Ishikawa (cell line): ENCODE results near the gene STING1.
A peak's percentile ranks its signal among the peaks of the same experiment; 100 is the strongest.

Experiments
- CEBPB ChIP-seq: IDR thresholded peaks from 2 replicates; pipeline ENCODE4 v1.6.1; 2012
- CREB1 ChIP-seq: IDR thresholded peaks from 2 replicates; pipeline ENCODE4 v1.6.1; 2012; ENCODE audit warnings: low read depth
- EGR1 ChIP-seq: IDR thresholded peaks from 2 replicates; pipeline ENCODE4 v1.6.1; 2012
- EP300 ChIP-seq: IDR thresholded peaks from 2 replicates; pipeline ENCODE4 v1.6.1; 2012; ENCODE audit warnings: borderline replicate concordance
- FOXM1 ChIP-seq: IDR thresholded peaks from 2 replicates; pipeline ENCODE4 v1.6.1; 2012; ENCODE audit warnings: low read depth, borderline replicate concordance
- NFIC ChIP-seq: IDR thresholded peaks from 2 replicates; pipeline ENCODE4 v1.6.1; 2012
- RAD21 ChIP-seq: IDR thresholded peaks from 2 replicates; pipeline ENCODE4 v1.6.1; 2012; ENCODE audit warnings: low read depth
- TAF1 ChIP-seq: IDR thresholded peaks from 2 replicates; pipeline ENCODE4 v1.6.1; 2012; ENCODE audit warnings: low read depth, mild to moderate bottlenecking
- TCF12 ChIP-seq: IDR thresholded peaks from 2 replicates; pipeline ENCODE4 v1.6.1; 2012; ENCODE audit warnings: low read depth
- TEAD4 ChIP-seq: IDR thresholded peaks from 2 replicates; pipeline ENCODE4 v1.6.1; 2012
- YY1 ChIP-seq: IDR thresholded peaks from 2 replicates; pipeline ENCODE4 v1.6.1; 2012; ENCODE audit warnings: low read depth
- ZBTB7A ChIP-seq: IDR thresholded peaks from 2 replicates; pipeline ENCODE4 v1.6.1; 2012; ENCODE audit warnings: low read depth
- TF ChIP-seq, protein P1 (sequence below): IDR thresholded peaks from 2 replicates; pipeline ENCODE4 v1.6.1; 2012
- TF ChIP-seq, protein P2 (sequence below): IDR thresholded peaks from 2 replicates; pipeline ENCODE4 v1.6.1; 2012
- TF ChIP-seq, protein P3 (sequence below): IDR thresholded peaks from 2 replicates; pipeline ENCODE4 v1.6.1; 2012; ENCODE audit warnings: low read depth, mild to moderate bottlenecking

Gene STING1

DNA sequence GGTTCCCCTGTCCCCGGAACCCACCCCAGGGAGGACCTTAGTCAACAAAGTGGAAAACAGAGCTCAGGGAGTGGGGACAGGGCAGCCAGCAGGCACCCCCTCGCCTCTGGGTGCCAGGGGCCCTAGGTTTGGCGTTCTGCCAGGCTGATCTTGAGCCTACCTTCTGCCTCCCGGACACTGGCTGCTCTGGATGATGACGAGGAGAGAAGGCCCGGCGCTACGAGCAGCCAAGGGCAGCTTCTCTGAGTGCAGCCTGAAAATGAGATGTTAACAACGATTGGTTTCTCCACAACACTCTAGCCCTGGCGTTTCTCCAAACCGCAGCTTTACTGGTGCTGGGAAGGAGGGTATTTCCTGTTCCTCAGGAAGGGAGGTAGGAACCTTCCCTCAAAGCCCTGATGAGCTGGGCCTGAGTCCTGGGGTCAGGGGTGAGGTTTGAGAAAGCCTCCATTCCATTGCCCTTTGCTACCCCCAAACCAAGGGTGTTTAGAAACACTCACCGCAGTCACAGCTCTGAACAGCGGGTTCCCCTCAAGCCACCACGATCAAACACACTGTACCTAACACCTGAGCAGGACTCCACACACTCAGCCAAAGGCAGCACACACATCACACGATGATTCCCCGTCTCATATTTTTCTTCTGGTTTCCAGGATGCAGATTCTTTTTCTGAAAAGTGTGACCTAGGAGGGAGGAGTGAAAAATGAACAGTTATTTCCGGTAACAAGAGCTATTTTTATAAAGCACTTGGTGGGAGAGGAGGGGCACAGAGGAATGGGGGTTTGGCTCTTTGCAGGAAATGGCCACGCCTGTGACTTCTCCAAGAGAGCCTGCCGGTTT is at the start of gene STING1:
STING1 (minus strand) TSS at position 709 of the 840 bp plus-strand sequence. CDS start 1,054 bp downstream, outside the sequence.
- 0 out of 2 replicates have a peak, but pooled peaks have one; percentile 22 for TF ChIP-seq TAF1
- TF ChIP-seq, protein P1, sequence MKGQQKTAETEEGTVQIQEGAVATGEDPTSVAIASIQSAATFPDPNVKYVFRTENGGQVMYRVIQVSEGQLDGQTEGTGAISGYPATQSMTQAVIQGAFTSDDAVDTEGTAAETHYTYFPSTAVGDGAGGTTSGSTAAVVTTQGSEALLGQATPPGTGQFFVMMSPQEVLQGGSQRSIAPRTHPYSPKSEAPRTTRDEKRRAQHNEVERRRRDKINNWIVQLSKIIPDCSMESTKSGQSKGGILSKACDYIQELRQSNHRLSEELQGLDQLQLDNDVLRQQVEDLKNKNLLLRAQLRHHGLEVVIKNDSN = no peak
- no peak for TF ChIP-seq CEBPB
- TF ChIP-seq, protein P2, sequence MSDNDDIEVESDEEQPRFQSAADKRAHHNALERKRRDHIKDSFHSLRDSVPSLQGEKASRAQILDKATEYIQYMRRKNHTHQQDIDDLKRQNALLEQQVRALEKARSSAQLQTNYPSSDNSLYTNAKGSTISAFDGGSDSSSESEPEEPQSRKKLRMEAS = peak; percentile 49
- TF ChIP-seq TCF12 = no peak
- no peak for TF ChIP-seq YY1
- TF ChIP-seq RAD21 = no peak
- TF ChIP-seq, protein P3, sequence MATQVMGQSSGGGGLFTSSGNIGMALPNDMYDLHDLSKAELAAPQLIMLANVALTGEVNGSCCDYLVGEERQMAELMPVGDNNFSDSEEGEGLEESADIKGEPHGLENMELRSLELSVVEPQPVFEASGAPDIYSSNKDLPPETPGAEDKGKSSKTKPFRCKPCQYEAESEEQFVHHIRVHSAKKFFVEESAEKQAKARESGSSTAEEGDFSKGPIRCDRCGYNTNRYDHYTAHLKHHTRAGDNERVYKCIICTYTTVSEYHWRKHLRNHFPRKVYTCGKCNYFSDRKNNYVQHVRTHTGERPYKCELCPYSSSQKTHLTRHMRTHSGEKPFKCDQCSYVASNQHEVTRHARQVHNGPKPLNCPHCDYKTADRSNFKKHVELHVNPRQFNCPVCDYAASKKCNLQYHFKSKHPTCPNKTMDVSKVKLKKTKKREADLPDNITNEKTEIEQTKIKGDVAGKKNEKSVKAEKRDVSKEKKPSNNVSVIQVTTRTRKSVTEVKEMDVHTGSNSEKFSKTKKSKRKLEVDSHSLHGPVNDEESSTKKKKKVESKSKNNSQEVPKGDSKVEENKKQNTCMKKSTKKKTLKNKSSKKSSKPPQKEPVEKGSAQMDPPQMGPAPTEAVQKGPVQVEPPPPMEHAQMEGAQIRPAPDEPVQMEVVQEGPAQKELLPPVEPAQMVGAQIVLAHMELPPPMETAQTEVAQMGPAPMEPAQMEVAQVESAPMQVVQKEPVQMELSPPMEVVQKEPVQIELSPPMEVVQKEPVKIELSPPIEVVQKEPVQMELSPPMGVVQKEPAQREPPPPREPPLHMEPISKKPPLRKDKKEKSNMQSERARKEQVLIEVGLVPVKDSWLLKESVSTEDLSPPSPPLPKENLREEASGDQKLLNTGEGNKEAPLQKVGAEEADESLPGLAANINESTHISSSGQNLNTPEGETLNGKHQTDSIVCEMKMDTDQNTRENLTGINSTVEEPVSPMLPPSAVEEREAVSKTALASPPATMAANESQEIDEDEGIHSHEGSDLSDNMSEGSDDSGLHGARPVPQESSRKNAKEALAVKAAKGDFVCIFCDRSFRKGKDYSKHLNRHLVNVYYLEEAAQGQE = no peak
- peak; percentile 73 for TF ChIP-seq NFIC
- TF ChIP-seq EP300 = no peak
- no peak for TF ChIP-seq CREB1
- no peak for TF ChIP-seq FOXM1
- TF ChIP-seq EGR1 = no peak
- no peak for TF ChIP-seq ZBTB7A
- TF ChIP-seq TEAD4 = 0 out of 2 replicates have a peak, but pooled peaks have one; percentile 22

DNA sequence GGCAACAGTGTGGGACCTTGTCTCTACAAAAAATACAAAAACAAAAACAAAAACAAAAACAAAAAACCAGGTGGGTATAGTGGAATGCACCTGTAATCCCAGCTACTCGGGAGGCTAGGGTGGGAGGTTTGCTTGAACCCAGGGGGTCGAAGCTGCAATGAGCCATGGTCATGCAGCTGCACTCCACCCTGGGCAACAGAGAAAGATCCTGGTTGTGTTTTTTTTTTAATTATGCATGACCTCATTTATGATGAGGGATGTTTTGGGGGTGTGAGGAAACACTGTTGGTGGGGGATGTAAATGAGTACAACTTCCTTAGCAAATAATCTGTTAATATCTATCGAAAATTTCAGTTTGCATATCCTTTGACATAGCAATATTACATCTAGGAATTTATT is 49.2 kb upstream of the STING1 start:
- TF ChIP-seq, protein P3 = no peak

DNA sequence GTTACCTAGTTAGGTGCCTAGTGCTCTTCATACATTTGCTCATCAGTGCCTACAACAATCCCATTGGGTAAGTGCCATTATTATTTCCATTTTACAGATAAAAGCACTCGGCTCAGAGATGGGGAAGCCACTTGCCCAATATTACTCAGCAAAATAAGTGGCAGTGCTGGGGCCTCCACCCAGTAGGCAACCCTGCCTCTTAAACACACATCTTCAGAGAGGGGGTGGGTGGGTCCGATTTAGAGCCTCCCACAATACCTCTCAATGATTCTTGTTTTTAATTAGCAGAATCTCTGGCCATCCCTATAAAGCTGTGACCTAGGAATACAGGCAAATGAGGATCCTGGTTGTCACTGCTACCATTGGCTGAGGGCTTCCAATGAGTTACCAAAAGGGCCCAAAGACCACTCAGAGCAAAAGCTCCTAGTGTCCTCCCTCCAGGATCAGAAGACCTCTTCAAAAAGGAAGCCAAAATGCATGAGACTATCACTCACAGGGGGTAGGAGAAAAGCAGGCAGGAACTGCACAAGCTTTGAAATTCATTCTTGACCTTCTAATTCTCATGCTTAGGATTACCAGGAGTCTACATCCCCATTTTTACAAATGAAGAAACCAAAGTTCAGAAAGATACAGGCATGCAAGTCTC is 42.5 kb upstream of the STING1 start:
- TF ChIP-seq CREB1 (no peak), EP300 (no peak), ZBTB7A (no peak), YY1 (no peak), EGR1 (no peak), TEAD4 (no peak), TCF12 (no peak), CEBPB (no peak), FOXM1 (no peak), NFIC (no peak), TAF1 (no peak), RAD21 (no peak)
- TF ChIP-seq, protein P2 = no peak
- TF ChIP-seq, protein P1 = no peak
- TF ChIP-seq, protein P3 = no peak

DNA sequence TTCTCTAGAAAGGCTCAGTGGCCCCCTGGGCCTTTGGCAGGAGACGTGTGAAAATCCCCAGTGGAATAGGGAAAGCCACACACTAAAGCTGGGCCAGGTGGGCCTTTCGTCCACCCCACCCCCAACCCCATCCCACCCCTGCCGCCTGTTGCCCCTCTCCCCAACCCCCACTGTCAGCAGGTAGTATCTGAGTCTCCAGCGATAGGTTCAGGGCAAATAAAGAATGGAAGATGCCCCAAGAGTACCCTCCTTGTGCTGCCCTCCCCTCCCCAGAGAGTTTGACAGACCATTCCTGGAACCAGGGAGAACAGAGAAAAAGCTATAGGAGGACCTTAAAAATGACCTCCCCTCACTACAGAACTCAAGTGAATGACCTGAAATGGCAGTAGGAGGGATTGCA is 41.9 kb upstream of the STING1 start:
- TF ChIP-seq EGR1 (no peak), YY1 (no peak), ZBTB7A (no peak), TCF12 (no peak), TAF1 (no peak), FOXM1 (no peak), NFIC (no peak), CEBPB (no peak), TEAD4 (no peak), CREB1 (no peak)
- TF ChIP-seq, protein P1 = no peak
- TF ChIP-seq, protein P2 = no peak
- TF ChIP-seq, protein P3 = no peak
